DND-41 (cell line): Measurements from ENCODE around the gene PREX1.

Experiments used
- ATAC-seq: fragments of 200-7000 bp; cut with Tn5 transposase; 3 replicates; pipeline ENCODE4 v1.9.1; 2021; ENCODE audit warnings: low read depth; ENCODE audit not compliant: insufficient read depth
- DNase-seq: peaks from one replicate; pipeline ENCODE4 v3.0.0-alpha.2; 2020
- H2AFZ ChIP-seq: 2 replicates; pipeline ENCODE4 v1.6.0; 2012; ENCODE audit warnings: low read depth, low read length
- H3K27ac ChIP-seq: 2 replicates; pipeline ENCODE4 v1.5.1; 2012; ENCODE audit warnings: low read length, inconsistent platforms
- H3K27me3 ChIP-seq: fragments of 200-600 bp; sonication (generic); 2 replicates; pipeline ENCODE4 v1.6.0; 2012; ENCODE audit warnings: low read length, mild to moderate bottlenecking, inconsistent platforms; ENCODE audit not compliant: insufficient read depth, poor library complexity
- H3K36me3 ChIP-seq: 2 replicates; pipeline ENCODE4 v1.5.1; 2012; ENCODE audit warnings: low read length, inconsistent platforms; ENCODE audit not compliant: insufficient read depth
- H3K4me1 ChIP-seq: 2 replicates; pipeline ENCODE4 v1.5.1; 2012; ENCODE audit warnings: mild to moderate bottlenecking, low read length; ENCODE audit not compliant: insufficient read depth
- H3K4me2 ChIP-seq: 2 replicates; pipeline ENCODE4 v1.6.0; 2012; ENCODE audit warnings: mild to moderate bottlenecking, moderate library complexity, low read length, inconsistent platforms; ENCODE audit not compliant: insufficient read depth
- H3K4me3 ChIP-seq, 2 experiments: fragments of 200-600 bp in 1 of 2; shearing (Covaris generic) in 1 of 2; 2 replicates each; pipeline ENCODE4 v1.5.1; 2012 to 2016; ENCODE audit warnings: inconsistent platforms in 2 of 2, low read length in 2 of 2, mild to moderate bottlenecking in 2 of 2, low read depth in 1 of 2, moderate library complexity in 1 of 2
- H3K79me2 ChIP-seq: 2 replicates; pipeline ENCODE4 v1.6.0; 2012; ENCODE audit warnings: low read length, inconsistent platforms; ENCODE audit not compliant: insufficient read depth
- H3K9ac ChIP-seq: 2 replicates; pipeline ENCODE4 v1.6.0; 2012; ENCODE audit warnings: low read depth, mild to moderate bottlenecking, inconsistent platforms, low read length, moderate library complexity
- H3K9me3 ChIP-seq: 2 replicates; pipeline ENCODE4 v1.5.1; 2012; ENCODE audit warnings: low read length, moderate library complexity, mild to moderate bottlenecking, inconsistent platforms; ENCODE audit not compliant: insufficient read depth, severe bottlenecking
- H4K20me1 ChIP-seq: 2 replicates; pipeline ENCODE4 v1.6.0; 2012; ENCODE audit warnings: low read length; ENCODE audit not compliant: insufficient read depth
- EZH2 ChIP-seq: IDR thresholded peaks from 3 replicates; pipeline ENCODE4 v1.6.1; 2012; ENCODE audit warnings: borderline replicate concordance, low read depth, mild to moderate bottlenecking, moderate library complexity, low read length, inconsistent platforms; ENCODE audit not compliant: severe bottlenecking
- TF ChIP-seq, protein P1 (sequence below): IDR thresholded peaks from 2 replicates; pipeline ENCODE4 v1.5.1; 2012; ENCODE audit warnings: borderline replicate concordance, low read length, moderate library complexity, mild to moderate bottlenecking; ENCODE audit not compliant: poor library complexity, severe bottlenecking; ENCODE audit errors: extremely low read depth

Gene PREX1

DNA sequence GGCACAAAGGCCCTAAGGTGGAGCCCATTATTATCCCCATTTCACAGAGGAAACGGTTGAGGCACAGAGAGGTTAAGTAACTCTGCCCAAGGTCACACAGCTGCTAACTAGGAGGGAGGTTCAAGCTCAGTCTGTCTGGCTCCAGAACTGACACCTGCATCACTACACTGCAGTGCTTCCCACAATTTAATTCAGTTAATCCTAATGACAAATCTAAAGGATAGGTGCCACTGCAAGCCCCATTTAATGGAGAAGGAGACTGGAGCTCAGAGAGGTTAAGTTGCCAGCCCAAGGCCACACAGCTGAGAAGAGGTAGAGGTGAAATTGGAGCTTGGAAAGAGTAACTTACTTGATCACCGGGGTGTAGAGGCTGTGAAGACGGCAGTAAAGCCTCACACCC lies 148.8 kb downstream of the PREX1 start:
- Histone ChIP-seq H3K27me3 (no peaks in the 10 kb centered on the region), H3K27ac (no peak overlapping the region), H3K4me2 (no peak overlapping the region), H3K36me3 (no peaks in the 10 kb centered on the region), H3K4me1 (no peaks in the 10 kb centered on the region), H4K20me1 (no peaks in the 10 kb centered on the region), H2AFZ (no peak overlapping the region), H3K9me3 (no peaks in the 10 kb centered on the region), H3K79me2 (no peaks in the 10 kb centered on the region), H3K9ac (no peak overlapping the region), H3K4me3 (no peak overlapping the region)
- no peak for ATAC-seq
- no peak for DNase-seq
- TF ChIP-seq, protein P1, sequence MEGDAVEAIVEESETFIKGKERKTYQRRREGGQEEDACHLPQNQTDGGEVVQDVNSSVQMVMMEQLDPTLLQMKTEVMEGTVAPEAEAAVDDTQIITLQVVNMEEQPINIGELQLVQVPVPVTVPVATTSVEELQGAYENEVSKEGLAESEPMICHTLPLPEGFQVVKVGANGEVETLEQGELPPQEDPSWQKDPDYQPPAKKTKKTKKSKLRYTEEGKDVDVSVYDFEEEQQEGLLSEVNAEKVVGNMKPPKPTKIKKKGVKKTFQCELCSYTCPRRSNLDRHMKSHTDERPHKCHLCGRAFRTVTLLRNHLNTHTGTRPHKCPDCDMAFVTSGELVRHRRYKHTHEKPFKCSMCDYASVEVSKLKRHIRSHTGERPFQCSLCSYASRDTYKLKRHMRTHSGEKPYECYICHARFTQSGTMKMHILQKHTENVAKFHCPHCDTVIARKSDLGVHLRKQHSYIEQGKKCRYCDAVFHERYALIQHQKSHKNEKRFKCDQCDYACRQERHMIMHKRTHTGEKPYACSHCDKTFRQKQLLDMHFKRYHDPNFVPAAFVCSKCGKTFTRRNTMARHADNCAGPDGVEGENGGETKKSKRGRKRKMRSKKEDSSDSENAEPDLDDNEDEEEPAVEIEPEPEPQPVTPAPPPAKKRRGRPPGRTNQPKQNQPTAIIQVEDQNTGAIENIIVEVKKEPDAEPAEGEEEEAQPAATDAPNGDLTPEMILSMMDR: no peak

DNA sequence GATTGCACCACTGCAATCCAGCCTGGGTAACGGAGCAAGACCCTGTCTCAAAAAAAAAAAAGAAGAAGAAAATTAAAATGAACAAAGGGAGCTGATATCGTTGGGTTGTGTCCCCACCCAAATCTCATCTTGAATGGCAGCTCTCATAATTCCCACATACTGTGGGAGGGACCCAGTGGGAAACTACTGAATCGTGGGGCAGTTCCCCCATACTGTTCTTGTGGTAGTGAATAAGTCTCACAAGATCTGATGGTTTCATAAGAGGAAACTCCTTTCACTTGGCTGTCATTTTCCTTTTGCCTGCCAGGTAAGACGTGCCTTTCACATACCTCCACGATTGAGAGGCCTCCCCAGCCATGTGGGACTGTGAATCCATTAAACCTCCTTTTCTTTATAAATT lies 149.4 kb downstream of the PREX1 start:
- Histone ChIP-seq H3K27me3 (no peaks in the 10 kb centered on the region), H4K20me1 (no peaks in the 10 kb centered on the region), H3K36me3 (no peaks in the 10 kb centered on the region), H3K9me3 (no peaks in the 10 kb centered on the region), H3K27ac (no peak overlapping the region), H2AFZ (no peak overlapping the region), H3K4me1 (no peaks in the 10 kb centered on the region), H3K9ac (no peak overlapping the region), H3K79me2 (no peaks in the 10 kb centered on the region), H3K4me3 (no peak overlapping the region), H3K4me2 (no peak overlapping the region)
- TF ChIP-seq, protein P1: no peak
- no peak for TF ChIP-seq EZH2
- DNase-seq (no peak), ATAC-seq (no peak)

DNA sequence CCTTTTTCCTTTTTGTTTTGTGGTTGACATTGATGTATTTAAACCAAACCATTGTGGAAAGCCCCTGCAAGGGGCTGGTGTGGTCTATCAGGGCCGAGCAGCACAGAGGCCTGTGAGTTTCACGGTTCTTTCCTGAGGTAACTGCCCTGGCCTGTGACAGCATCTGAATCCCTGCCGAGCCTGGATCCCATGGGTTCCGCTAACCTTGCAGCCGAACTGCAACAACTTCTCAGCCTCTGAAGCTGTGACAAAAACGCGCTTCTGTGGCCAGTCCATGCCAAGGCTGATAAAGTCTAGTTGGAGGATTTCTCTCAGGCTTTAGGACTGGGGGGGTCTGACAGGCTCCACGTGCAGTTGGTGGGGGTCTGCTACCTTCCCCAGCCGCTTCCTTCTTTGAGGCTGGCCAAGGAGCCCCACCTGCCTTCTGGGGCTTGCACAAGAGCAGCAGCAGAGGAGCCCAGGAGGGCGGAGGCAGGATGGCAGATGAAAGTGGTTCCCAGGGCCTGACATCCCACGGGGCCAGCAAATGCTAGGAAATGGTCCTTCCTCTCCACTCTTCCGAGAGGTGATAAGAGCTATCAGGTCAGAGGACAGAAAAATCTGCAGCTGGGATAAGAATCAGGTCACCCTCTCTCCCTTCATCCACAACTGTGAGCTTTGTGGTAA lies 150.9 kb downstream of the PREX1 start:
- Histone ChIP-seq H3K36me3 (no peaks in the 10 kb centered on the region), H3K4me2 (no peak overlapping the region)
- ATAC-seq: no peak

More for the DNA sequence above, 150.9 kb downstream of the PREX1 start:
- Histone ChIP-seq H3K9me3 (no peaks in the 10 kb centered on the region), H2AFZ (no peak overlapping the region), H3K27ac (no peak overlapping the region), H4K20me1 (no peaks in the 10 kb centered on the region; the same call in 1 of the 2 replicates), H3K27me3 (no peaks in the 10 kb centered on the region), H3K4me1 (no peaks in the 10 kb centered on the region), H3K9ac (no peak overlapping the region), H3K4me3 (no peak overlapping the region), H3K79me2 (no peaks in the 10 kb centered on the region)
- no peak for DNase-seq
- TF ChIP-seq, protein P1: no peak
- no peak for TF ChIP-seq EZH2
